Endothelial cell of umbilical vein (primary cell): ENCODE results near the gene CACNA1C. TPM values are rescaled to one million over a fixed set of nuclear protein-coding genes. Genes with fewer than 3 reads are reported as not detected.

Source experiments
- BruUV-seq: library from RNA; stranded (reverse); fragments of 400-500 nt; replicated peaks from 2 replicates; lab custom pipeline; 2021; lab: Mats Ljungman, UMichigan
- CTCF ChIA-PET: fragments of 300-600, 350-600 bp; sonication (Branson Sonifier 250); formaldehyde crosslinking; loops from one replicate; lab custom pipeline; 2021; ENCODE audit warnings: antibody characterized with exemption, inconsistent platforms; lab: Charles Lee
- POLR2A ChIA-PET: fragments of 300-600, 350-600 bp; sonication (Branson Sonifier 250); formaldehyde crosslinking; loops from one replicate; lab custom pipeline; 2021; ENCODE audit warnings: antibody characterized with exemption, inconsistent platforms; lab: Charles Lee
- DNase-seq: peaks from one replicate; pipeline ENCODE4 v3.0.0-alpha.2; 2011; ENCODE audit warnings: low read depth, low spot score
- FAIRE-seq: peaks from 2 replicates; lab custom pipeline; 2011; peaks lifted over from hg19 to GRCh38; lab: Jason Lieb, UNC
- H2AFZ ChIP-seq: 2 replicates; pipeline ENCODE4 v1.6.0; 2012; ENCODE audit warnings: low read depth, low read length, control low read depth, inconsistent platforms
- H3K27ac ChIP-seq: 2 replicates; pipeline ENCODE4 v1.5.1; 2011; ENCODE audit warnings: low read depth, mild to moderate bottlenecking, control low read depth, low read length, moderate library complexity; ENCODE audit not compliant: insufficient read depth
- H3K27me3 ChIP-seq, 2 experiments: 2 replicates each; pipeline versions ENCODE4 v1.6.0 to v1.6.1; 2011; ENCODE audit warnings: low read length in 2 of 2, mixed read lengths in 1 of 2; ENCODE audit not compliant: control insufficient read depth in 2 of 2, insufficient read depth in 2 of 2
- H3K36me3 ChIP-seq, 2 experiments: 2 replicates in 1 of 2; 3 replicates in 1 of 2; pipeline ENCODE4 v1.5.1; 2011; ENCODE audit warnings: low read length in 2 of 2, mild to moderate bottlenecking in 1 of 2, moderate library complexity in 1 of 2; ENCODE audit not compliant: control insufficient read depth in 2 of 2, insufficient read depth in 2 of 2; ENCODE audit errors: extremely low read depth in 1 of 2
- H3K4me1 ChIP-seq: 3 replicates; pipeline ENCODE4 v1.5.1; 2011; ENCODE audit warnings: mild to moderate bottlenecking, low read length; ENCODE audit not compliant: control insufficient read depth, insufficient read depth; ENCODE audit errors: extremely low read depth
- H3K4me2 ChIP-seq: 2 replicates; pipeline ENCODE4 v1.6.1; 2011; ENCODE audit warnings: low read length, control low read depth, mixed read lengths; ENCODE audit not compliant: insufficient read depth
- H3K4me3 ChIP-seq, 3 experiments: fragments of 200-600 bp in 1 of 3; sonication (generic), shearing (Covaris generic) in 1 of 3; replicated peaks in 1 of 3; 2 replicates each; pipeline ENCODE4 v1.5.1; 2011 to 2016; ENCODE audit warnings: control low read depth in 3 of 3, low read length in 3 of 3, mild to moderate bottlenecking in 2 of 3, inconsistent platforms in 1 of 3, low read depth in 1 of 3, moderate library complexity in 1 of 3; ENCODE audit not compliant: insufficient read depth in 1 of 3
- H3K79me2 ChIP-seq: 2 replicates; pipeline ENCODE4 v1.6.0; 2012; ENCODE audit warnings: low read length, inconsistent platforms; ENCODE audit not compliant: control insufficient read depth, insufficient read depth
- H3K9ac ChIP-seq: replicated peaks from 2 replicates; pipeline ENCODE3; 2011; ENCODE audit warnings: low read length, control low read depth; ENCODE audit not compliant: insufficient read depth; ENCODE audit errors: extremely low read depth
- H3K9me1 ChIP-seq: replicated peaks from 3 replicates; pipeline ENCODE4 v1.6.0; 2011; ENCODE audit warnings: mild to moderate bottlenecking, low read length; ENCODE audit not compliant: control insufficient read depth, insufficient read depth; ENCODE audit errors: extremely low read depth
- H3K9me3 ChIP-seq: replicated peaks from 2 replicates; pipeline ENCODE4 v1.5.1; 2012; ENCODE audit warnings: low read length, inconsistent platforms; ENCODE audit not compliant: control insufficient read depth, insufficient read depth
- H4K20me1 ChIP-seq: replicated peaks from 2 replicates; pipeline ENCODE3; 2011; ENCODE audit warnings: mild to moderate bottlenecking, low read length; ENCODE audit not compliant: control insufficient read depth, insufficient read depth; ENCODE audit errors: extremely low read depth
- CTCF ChIP-seq, 2 donors: IDR thresholded peaks; 1 replicate in 1 of 2; 2 replicates in 1 of 2; pipeline ENCODE4 v1.5.1; 2011; ENCODE audit warnings: low read length in 2 of 2, mild to moderate bottlenecking in 2 of 2, moderate library complexity in 2 of 2, control low read depth in 1 of 2, inconsistent platforms in 1 of 2, low read depth in 1 of 2; ENCODE audit not compliant: insufficient read depth in 1 of 2; ENCODE audit errors: extremely low read depth in 1 of 2
- EZH2 ChIP-seq: IDR thresholded peaks from 2 replicates; pipeline ENCODE4 v1.6.1; 2012; ENCODE audit warnings: borderline replicate concordance, low read depth, mild to moderate bottlenecking, moderate library complexity, low read length, inconsistent platforms; ENCODE audit not compliant: severe bottlenecking
- FOS ChIP-seq: IDR thresholded peaks from 2 replicates; pipeline ENCODE4 v1.6.1; 2011; ENCODE audit warnings: mild to moderate bottlenecking, low read length, moderate library complexity, borderline replicate concordance; ENCODE audit not compliant: insufficient read depth
- GATA2 ChIP-seq: IDR thresholded peaks from 2 replicates; pipeline ENCODE4 v1.7.0; 2011; ENCODE audit warnings: low read depth, mild to moderate bottlenecking, moderate library complexity, mixed read lengths, low read length; ENCODE audit not compliant: insufficient read length, insufficient read depth
- JUN ChIP-seq: IDR thresholded peaks from 2 replicates; pipeline ENCODE4 v1.6.1; 2011; ENCODE audit warnings: borderline replicate concordance, low read depth; ENCODE audit not compliant: insufficient read length, insufficient read depth
- MYC ChIP-seq: IDR thresholded peaks from one replicate; pipeline ENCODE4 v1.6.1; 2011; ENCODE audit warnings: mild to moderate bottlenecking, low read depth, low read length
- POLR2A ChIP-seq: IDR thresholded peaks from 2 replicates; pipeline ENCODE4 v1.6.1; 2012; ENCODE audit warnings: low read depth, mild to moderate bottlenecking, control low read depth, low read length
- POLR2AphosphoS5 ChIP-seq: IDR thresholded peaks from 2 replicates; pipeline ENCODE4 v1.6.1; 2012; ENCODE audit warnings: low read depth, mild to moderate bottlenecking, control low read depth, low read length, moderate library complexity; ENCODE audit not compliant: insufficient read depth
- dilution Hi-C: fragments of 300-500 bp; cut with MboI; formaldehyde crosslinking; loops from one replicate; pipeline ENCODE4 v1.15.0; 2019; ENCODE audit warnings: low sequenced_read_pairs; ENCODE audit not compliant: extremely low pct_ligation_motif_present
- intact Hi-C: fragments of 100-400 bp; cut with micrococcal nuclease; formaldehyde crosslinking; loops from one replicate; pipeline ENCODE4 v1.10.0; 2022
- polyA plus RNA-seq, 4 experiments: library from polyadenylated mRNA; depleted of rRNA in 3 of 4; stranded (reverse) in 3 of 4; unstranded in 1 of 4; fragments of >200 nt; gene quantifications; 2 replicates each; pipeline versions ENCODE4 v1.2.1 to v1.2.3, GENCODE V29; 2011 to 2012; ENCODE audit warnings: missing spikeins in 1 of 4
- total RNA-seq: library from RNA; stranded (reverse); gene quantifications from 2 replicates; pipeline ENCODE4 v1.2.3, GENCODE V29; 2021
- TF ChIP-seq, protein P1 (sequence below): IDR thresholded peaks from 2 replicates; pipeline ENCODE4 v1.6.1; 2011; ENCODE audit not compliant: insufficient read depth, insufficient read length

CACNA1C gene
- total and polyA plus RNA-seq, 2 donors (not counting 3 experiments of a cell fraction or from before 2014, with no cell fraction given): not detected

DNA sequence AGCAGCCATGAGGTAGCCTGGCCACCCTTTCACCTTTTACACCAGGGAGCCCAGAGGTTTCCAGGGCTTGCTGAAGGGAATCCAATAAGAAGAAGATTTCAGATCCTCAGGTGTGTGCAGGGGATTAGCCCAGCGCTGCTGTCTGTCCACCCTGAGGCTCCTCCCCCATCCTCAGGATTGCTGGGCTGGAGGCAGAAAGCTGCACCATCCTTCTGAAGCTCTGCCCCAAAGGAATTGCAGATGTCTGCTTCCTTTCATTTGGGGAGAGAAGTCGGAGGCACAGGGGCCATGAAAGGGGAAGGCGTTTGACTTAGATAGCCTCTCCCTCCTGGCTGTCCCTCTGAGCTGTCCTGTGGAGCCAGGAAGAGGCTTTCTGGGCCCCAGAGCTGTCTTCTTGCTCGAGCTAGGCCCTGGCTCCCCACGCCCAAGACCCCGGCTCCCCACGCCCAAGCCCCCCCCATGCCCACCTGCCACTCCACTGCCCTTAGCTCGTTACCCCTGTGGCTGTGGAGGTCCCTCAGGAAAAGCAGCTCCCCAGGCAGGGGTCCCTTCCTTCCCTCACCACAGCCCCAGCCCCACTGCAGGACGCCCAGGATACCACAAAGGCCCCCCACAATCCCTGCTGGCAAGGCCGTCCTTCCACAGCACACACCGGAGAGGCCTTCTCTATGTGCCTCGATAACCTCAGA lies 359.0 kb downstream of the CACNA1C start:
- dilution Hi-C loops: no loop called here
- Histone ChIP-seq H3K9me1 (no peaks in the 10 kb centered on the region), H3K36me3 (no peaks in the 10 kb centered on the region), H3K27me3 (no peaks in the 10 kb centered on the region), H3K79me2 (no peaks in the 10 kb centered on the region), H3K4me3 (no peak overlapping the region), H3K27ac (no peak overlapping the region), H3K9ac (no peak overlapping the region), H2AFZ (no peak overlapping the region), H4K20me1 (no peaks in the 10 kb centered on the region), H3K4me2 (no peak overlapping the region), H3K4me1 (no peaks in the 10 kb centered on the region), H3K9me3 (no peaks in the 10 kb centered on the region)
- no TSS peak for BruUV-seq
- TF ChIP-seq FOS (no peak), EZH2 (no peak), JUN (no peak), POLR2A (no peak)
- ChIA-PET CTCF (no interaction called here), POLR2A (no interaction called here)
- DNase-seq (no peak), FAIRE-seq (no peak)
- intact Hi-C loops: no loop called here

DNA sequence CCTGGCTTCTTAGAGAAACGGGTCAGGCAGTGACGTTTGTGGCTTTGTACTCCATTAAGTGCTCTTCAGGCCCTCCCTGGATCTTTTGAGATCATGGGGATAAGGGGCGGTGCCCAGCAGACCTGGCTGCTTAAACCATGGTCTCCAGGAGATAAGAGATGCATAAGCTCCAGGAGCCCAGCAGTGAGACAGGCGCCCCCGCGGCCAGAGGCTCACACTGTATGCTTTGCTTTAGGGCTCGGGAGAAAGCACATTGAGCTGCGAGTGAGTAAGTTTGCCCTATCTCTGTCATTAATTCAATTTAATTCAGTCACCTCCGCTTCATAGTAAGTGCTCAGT lies 359.5 kb downstream of the CACNA1C start:
- ChIA-PET CTCF (no interaction called here), POLR2A (no interaction called here)
- no peaks in the 10 kb centered on the region for H3K9me1 ChIP-seq
- DNase-seq (no peak), FAIRE-seq (no peak)
- no peaks in the 10 kb centered on the region for H3K4me1 ChIP-seq
- H3K4me3 ChIP-seq: no peak overlapping the region
- no TSS peak for BruUV-seq
- dilution Hi-C loops (no loop called here), intact Hi-C loops (no loop called here)
- TF ChIP-seq MYC: no peak
- no peak for TF ChIP-seq GATA2
- no peak for TF ChIP-seq EZH2
- TF ChIP-seq CTCF (IDR thresholded peaks at IDR 0.05; ENCODE audit: extremely low read depth in 1 of 2, insufficient read depth in 1 of 2, low read depth in 1 of 2, low read length in 2 of 2): no peak
- no peak for TF ChIP-seq FOS
- no peak for TF ChIP-seq JUN
- no peak for TF ChIP-seq POLR2AphosphoS5
- TF ChIP-seq, protein P1, sequence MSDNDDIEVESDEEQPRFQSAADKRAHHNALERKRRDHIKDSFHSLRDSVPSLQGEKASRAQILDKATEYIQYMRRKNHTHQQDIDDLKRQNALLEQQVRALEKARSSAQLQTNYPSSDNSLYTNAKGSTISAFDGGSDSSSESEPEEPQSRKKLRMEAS: no peak
- no peak for TF ChIP-seq POLR2A
- H2AFZ ChIP-seq: no peak overlapping the region
- H3K79me2 ChIP-seq: no peaks in the 10 kb centered on the region
- H4K20me1 ChIP-seq: no peaks in the 10 kb centered on the region
- no peak overlapping the region for H3K27ac ChIP-seq
- no peaks in the 10 kb centered on the region for H3K9me3 ChIP-seq
- H3K27me3 ChIP-seq: no peaks in the 10 kb centered on the region
- no peak overlapping the region for H3K4me2 ChIP-seq
- no peak overlapping the region for H3K9ac ChIP-seq
- no peaks in the 10 kb centered on the region for H3K36me3 ChIP-seq
